Measurements from ENCODE around the gene THRSP. TPM values are rescaled to one million over a fixed set of nuclear protein-coding genes. Genes with fewer than 3 reads are reported as not detected.

THRSP gene
- total RNA-seq, 1 donor from 2014 or later = not detected

- H3K27me3 ChIP-seq (ENCODE audit: control insufficient read depth, insufficient read depth, low read length) = no peaks in the 10 kb centered on the region
- no peaks in the 10 kb centered on the region for H3K36me3 ChIP-seq (ENCODE audit: control insufficient read depth, insufficient read depth, low read length)
- DNase-seq (ENCODE audit: low read depth) = no peak
- H3K4me3 ChIP-seq (ENCODE audit: low read depth, low read length) = no peak overlapping the region
- TF ChIP-seq CTCF (IDR thresholded peaks at IDR 0.05; ENCODE audit: insufficient read depth, low read length, poor library complexity, severe bottlenecking) = no peak
Observed at GRCh38 chr11:78110830-78111229, 47.2 kb downstream of the THRSP start.

GRCh38 chr11:78111298-78111697 is 47.6 kb downstream of the THRSP start:
- Histone ChIP-seq H3K4me3 (ENCODE audit: low read depth, low read length) (no peak overlapping the region), H3K36me3 (ENCODE audit: control insufficient read depth, insufficient read depth, low read length) (no peaks in the 10 kb centered on the region), H3K27me3 (ENCODE audit: control insufficient read depth, insufficient read depth, low read length) (no peaks in the 10 kb centered on the region)
- DNase-seq (ENCODE audit: low read depth) = no peak
- no peak for TF ChIP-seq CTCF (IDR thresholded peaks at IDR 0.05; ENCODE audit: insufficient read depth, low read length, poor library complexity, severe bottlenecking)

- Histone ChIP-seq H3K4me3 (ENCODE audit: low read depth, low read length) (no peak overlapping the region), H3K27me3 (ENCODE audit: control insufficient read depth, insufficient read depth, low read length) (no peaks in the 10 kb centered on the region), H3K36me3 (ENCODE audit: control insufficient read depth, insufficient read depth, low read length) (no peaks in the 10 kb centered on the region)
- no peak for TF ChIP-seq CTCF (IDR thresholded peaks at IDR 0.05; ENCODE audit: insufficient read depth, low read length, poor library complexity, severe bottlenecking)
- no peak for DNase-seq (ENCODE audit: low read depth)
Observed at GRCh38 chr11:78112582-78113275, 49.1 kb downstream of the THRSP start.

Other genes with a start within 250 kb of the THRSP start
- gene RSF1, start 243.1 kb upstream of the THRSP start, total RNA-seq = 27.5 and 31.3 TPM in 2 replicates
- gene AAMDC, start 242.7 kb upstream of the THRSP start, total RNA-seq = 12.4 and 16.1 TPM in 2 replicates
- 22.8 and 32.5 TPM in 2 replicates for gene INTS4, start 69.2 kb upstream of the THRSP start, total RNA-seq
- 6.2 and 6.7 TPM in 2 replicates for gene KCTD14, start 40.6 kb upstream of the THRSP start, total RNA-seq
- gene NDUFC2, start 16.0 kb downstream of the THRSP start, total RNA-seq = 98.5 and 155 TPM in 2 replicates
- 18.2 and 31.5 TPM in 2 replicates for gene ALG8, start 75.8 kb downstream of the THRSP start, total RNA-seq
- 9.7 and 17.6 TPM in 2 replicates for gene KCTD21, start 124.8 kb downstream of the THRSP start, total RNA-seq
- 6.6 and 8.4 TPM in 2 replicates for gene USP35, start 125.1 kb downstream of the THRSP start, total RNA-seq

All from kidney epithelial cell (primary cell).